ENCODE data around the gene SLC35F3.

DNA sequence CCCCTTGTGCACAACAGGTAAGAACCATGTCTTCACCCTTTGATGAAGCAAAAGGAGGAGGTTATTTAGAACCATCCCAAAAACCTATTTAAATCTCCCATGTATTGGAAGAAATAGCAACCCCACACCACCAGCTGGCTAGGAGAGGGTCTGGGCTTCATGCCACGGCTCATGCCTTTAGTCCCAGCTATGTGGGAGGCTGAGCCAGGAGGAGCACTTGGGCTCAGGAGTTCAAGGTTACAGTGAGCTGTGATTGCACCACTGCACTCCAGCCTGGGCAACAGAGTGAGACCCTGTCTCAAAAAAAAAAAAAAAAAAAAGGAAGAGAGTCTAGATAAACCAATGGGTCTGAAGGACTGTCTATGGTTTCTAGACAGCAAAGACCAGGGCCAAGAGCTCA, 270.9 kb downstream of the SLC35F3 start:
- TF ChIP-seq, protein P1, sequence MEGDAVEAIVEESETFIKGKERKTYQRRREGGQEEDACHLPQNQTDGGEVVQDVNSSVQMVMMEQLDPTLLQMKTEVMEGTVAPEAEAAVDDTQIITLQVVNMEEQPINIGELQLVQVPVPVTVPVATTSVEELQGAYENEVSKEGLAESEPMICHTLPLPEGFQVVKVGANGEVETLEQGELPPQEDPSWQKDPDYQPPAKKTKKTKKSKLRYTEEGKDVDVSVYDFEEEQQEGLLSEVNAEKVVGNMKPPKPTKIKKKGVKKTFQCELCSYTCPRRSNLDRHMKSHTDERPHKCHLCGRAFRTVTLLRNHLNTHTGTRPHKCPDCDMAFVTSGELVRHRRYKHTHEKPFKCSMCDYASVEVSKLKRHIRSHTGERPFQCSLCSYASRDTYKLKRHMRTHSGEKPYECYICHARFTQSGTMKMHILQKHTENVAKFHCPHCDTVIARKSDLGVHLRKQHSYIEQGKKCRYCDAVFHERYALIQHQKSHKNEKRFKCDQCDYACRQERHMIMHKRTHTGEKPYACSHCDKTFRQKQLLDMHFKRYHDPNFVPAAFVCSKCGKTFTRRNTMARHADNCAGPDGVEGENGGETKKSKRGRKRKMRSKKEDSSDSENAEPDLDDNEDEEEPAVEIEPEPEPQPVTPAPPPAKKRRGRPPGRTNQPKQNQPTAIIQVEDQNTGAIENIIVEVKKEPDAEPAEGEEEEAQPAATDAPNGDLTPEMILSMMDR (IDR thresholded peaks at IDR 0.05; ENCODE audit: low read depth, low read length, poor library complexity, severe bottlenecking), result no peak
- TF ChIP-seq EZH2phosphoT487 (IDR thresholded peaks at IDR 0.05; ENCODE audit: borderline replicate concordance, low read length), result no peak
